ENCODE results near the gene SHISAL1.

DNA sequence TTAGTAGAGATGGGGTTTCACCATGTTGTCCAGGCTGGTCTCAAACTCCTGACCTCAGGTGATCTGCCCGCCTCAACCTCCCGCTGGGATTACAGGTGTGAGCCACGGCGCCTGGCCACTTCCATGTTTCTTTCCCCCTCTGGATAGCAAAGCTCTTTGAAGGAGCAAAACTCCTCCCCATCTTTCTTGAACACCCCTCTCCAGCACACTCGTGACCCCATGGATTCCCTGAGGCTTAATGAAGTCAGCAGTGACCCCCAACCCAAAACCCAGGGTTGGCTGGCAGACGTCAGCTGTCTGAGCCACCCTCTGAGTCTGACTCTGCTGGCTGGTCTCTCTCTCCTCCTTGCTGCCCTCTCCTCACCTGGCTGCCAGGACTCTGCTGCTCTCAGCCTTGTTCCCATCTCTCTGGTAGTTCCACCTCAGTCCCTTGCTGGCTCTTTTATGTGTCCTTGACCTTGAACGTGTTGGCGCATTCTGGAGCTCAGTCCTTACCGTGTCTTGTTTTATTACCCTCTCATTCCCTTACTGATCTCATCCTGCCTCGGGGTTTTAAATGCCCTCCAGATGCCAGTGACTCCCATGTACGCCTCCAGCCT, 87.6 kb downstream of the SHISAL1 start:
- TF ChIP-seq EZH2 (IDR thresholded peaks at IDR 0.05; ENCODE audit: insufficient read depth, poor library complexity, severe bottlenecking) (no peak), EZH2phosphoT487 (IDR thresholded peaks at IDR 0.05; ENCODE audit: insufficient read depth, low read depth) (no peak)
